Jurkat, Clone E6-1 (cell line): Measurements from ENCODE around the gene MYCN.

ENCODE experiments used
- DNase-seq: peaks from one replicate; pipeline ENCODE4 v3.0.0-alpha.2; 2011; ENCODE audit warnings: low read depth, low spot score
- H3K4me3 ChIP-seq: 2 replicates; pipeline ENCODE4 v1.5.1; 2011; ENCODE audit warnings: mild to moderate bottlenecking, low read length, control low read depth, moderate library complexity

The MYCN gene

DNA sequence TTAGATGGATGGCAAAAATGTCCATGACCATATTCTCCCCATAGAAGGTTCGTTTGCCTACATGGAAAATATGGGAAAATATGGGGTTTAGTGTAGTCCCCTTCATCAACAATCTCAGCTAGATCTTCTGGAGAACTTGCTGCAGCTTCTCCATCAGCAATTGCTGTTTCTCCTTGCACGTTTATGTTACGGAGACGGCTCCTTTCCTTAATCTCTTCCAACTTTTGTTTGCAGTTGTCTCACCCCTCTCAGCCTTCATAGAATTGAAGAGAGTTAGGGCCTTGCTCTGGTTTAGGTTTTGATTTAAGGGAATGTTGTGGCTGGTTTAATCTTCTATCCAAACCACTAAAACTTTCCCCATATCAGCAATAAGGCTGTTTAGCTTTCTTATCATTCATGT lies 28.9 kb downstream of the MYCN start:
- DNase-seq, result no peak
- no peak overlapping the region for H3K4me3 ChIP-seq

- no peak overlapping the region for H3K4me3 ChIP-seq
- DNase-seq, result no peak
Observed at GRCh38 chr2:15970701-15971100, 30.4 kb downstream of the MYCN start.

GRCh38 chr2:15971351-15971750 lies 31.0 kb downstream of the MYCN start:
- no peak overlapping the region for H3K4me3 ChIP-seq
- DNase-seq, result no peak

DNA sequence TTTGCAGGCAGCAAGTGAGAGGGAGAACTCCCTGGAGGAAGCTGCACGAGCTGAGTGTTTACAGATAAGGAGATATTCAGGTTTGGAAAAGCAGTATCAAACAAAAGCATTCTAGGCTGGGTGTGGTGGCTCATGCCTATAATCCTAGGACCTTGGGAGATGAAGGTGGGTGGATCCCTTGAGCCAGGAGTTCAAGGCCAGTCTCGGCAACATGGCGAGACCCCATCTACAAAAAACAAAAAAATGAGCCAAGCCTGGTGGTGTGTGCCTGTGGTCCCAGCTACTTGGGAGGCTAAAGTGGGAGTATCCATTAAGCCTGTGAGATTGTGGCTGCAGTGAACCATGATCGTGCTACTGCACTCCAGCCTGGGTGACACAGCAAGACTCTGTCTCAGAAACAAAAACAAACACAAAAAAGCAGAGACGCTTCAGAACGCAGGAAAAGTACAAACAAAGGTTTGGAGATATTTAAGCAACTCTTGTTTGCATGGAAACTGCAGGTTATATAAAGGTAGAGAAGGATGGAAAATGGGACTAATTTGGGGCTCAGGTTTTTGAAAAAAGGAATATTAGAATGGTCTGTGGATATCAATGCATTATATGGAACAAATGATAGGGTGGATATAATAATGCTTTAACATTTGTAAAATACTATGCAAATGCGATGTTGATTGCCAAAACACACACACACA lies 31.6 kb downstream of the MYCN start:
- H3K4me3 ChIP-seq, result no peak overlapping the region
- DNase-seq, result no peak

- H3K4me3 ChIP-seq, result no peak overlapping the region
- peak; percentile 66 for DNase-seq
Observed at GRCh38 chr2:15973481-15974401, 33.4 kb downstream of the MYCN start.

- no peak for DNase-seq
- no peak overlapping the region for H3K4me3 ChIP-seq
Observed at GRCh38 chr2:15974565-15975260, 34.4 kb downstream of the MYCN start.

GRCh38 chr2:15975261-15975600 lies 34.9 kb downstream of the MYCN start:
- no peak for DNase-seq
- H3K4me3 ChIP-seq, result no peak overlapping the region

DNA sequence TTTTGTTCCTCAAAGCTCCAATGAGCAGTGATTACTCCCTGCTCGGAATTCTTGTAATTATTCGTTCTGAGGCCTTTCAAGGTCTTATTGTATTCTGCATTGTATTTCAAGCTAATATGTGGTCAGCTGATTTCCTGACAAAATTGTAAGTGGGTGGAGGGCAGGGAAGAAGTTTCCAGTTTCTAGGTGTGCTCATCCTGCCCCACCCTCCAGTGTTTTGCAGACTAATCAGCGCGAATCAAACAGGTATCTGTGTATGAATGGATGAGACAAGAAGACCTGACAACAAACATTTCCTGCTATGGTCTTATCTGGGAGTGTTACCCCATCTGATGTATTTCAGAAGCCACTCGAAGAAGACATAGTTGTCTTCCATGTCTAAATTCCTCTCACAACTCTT lies 35.3 kb downstream of the MYCN start:
- no peak for DNase-seq
- H3K4me3 ChIP-seq, result no peak overlapping the region

GRCh38 chr2:15976354-15976753 lies 36.0 kb downstream of the MYCN start:
- no peak for DNase-seq

GRCh38 chr2:15979051-15979758 lies 38.9 kb downstream of the MYCN start:
- no peak for DNase-seq
- H3K4me3 ChIP-seq, result no peak overlapping the region

More at GRCh38 chr2:15976354-15976753, 36.0 kb downstream of the MYCN start:
- H3K4me3 ChIP-seq, result no peak overlapping the region

DNA sequence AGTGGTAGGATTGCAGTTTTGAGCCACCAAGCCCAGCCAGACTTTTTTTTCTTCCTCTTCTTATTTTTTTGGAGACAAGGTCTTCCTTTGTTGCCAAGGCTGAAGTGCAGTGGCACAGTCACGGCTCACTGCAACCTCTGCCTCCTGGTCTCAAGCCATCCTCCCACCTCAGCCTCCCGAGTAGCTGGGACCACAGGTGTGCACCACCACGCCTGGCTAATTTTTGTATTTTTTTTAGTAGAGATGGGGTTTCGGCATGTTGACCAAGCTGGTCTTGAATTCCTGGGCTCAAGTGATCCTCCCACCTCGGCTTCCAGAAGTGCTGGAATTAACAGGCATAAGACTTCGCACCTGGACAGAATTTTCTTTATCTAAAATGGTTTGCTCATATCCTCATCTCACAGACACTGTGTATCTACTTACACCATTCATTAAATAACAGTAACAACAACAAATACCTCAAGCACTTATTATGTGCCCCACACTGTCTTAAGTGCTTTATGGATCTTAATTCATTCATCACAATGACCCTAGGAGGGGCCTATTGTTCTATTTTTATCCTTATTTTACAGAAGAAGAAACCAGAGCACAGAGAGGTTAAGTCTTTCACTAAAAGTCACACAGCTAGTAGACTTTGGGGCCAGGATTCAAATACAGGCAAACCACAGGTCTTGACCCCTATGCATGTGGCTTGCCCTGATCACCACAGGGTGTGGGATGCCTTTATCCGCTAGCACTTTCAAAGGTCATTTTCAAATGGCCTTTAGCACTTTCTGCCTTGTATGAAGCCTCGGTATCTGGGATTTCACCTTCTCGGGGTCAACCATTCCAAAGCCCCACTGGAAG lies 39.6 kb downstream of the MYCN start:
- no peak overlapping the region for H3K4me3 ChIP-seq
- no peak for DNase-seq

DNA sequence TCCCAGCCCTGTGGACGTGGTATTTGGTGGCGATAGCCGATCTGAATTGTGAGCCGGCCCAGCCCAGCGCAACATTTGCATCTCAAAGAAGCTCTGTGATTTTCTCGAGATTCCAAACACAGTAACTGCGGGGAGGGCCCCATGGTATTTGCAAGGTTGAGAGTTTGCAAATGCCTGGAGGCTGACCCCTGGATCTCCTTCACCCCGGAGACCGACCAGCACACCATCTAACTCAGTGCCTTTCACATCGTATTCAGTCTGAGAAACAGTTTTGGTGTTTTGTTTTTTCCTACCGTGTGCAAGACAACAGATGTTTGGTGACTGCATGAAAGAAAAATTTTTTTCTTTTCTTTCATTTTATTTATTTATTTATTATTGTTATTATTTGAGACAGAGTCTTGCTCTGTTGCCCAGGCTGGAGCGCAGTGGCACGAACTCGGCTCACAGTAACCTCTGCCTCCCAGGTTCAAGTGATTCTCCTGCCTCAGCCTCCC lies 40.3 kb downstream of the MYCN start:
- H3K4me3 ChIP-seq, result no peak overlapping the region
- DNase-seq, result no peak

DNA sequence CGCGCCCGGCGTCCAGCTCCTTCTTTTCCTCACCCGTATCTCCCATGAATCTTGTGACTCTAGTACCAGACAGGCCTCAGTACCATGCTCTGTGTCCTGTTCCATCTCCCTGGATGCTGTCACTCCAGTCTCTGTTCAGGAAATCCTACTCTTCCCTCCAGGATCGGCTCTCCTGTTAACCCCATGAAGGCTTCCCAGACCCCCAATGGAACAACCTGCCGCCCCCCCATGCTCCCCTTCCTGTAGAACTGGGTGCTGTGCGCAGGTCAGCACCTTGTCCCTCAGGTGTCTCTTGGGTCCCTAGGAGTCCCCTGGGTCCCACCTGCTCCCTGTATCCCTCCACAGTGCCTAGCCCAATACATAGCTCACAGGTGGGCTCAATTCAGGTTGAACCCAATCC lies 41.3 kb downstream of the MYCN start:
- H3K4me3 ChIP-seq, result no peak overlapping the region

DNA sequence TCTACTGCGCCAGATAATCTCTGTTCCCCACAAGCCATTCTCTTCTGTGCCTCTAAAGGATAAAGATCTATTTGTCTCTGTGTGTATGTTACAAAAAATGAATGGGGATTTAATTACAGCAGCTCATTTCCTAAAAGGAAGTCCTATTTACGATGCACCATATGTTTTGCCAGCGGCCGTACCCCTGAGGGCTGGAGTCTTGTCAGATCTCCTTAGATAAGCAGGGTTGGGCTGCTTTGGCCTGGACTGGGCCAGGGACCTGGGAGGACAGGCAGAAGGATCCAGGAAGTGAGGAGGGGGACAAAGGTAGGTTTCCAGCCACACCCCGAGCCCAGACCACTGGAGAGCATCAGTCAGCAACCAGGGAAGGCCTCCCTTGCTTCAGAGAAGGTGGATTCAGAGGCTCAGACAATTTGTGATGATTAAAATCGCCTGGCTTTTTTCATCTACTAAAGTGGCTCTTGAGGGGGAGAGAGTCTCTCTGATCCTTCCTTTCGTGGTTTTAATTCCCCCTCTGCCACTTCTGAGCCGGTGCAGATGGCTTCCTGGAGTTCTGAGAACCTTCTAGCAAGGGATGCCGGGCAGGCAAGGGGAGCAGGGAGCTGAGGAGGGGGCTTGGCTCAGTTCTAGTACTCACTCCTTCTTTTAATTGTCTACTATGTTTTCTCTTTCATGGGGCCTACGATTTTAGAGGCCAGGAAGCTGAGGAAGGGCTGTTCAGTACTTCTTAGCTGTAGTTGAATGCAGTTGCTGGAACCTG lies 42.1 kb downstream of the MYCN start:
- no peak overlapping the region for H3K4me3 ChIP-seq
- peak; percentile 35 for DNase-seq

More for the DNA sequence above, 41.3 kb downstream of the MYCN start:
- DNase-seq, result no peak

DNA sequence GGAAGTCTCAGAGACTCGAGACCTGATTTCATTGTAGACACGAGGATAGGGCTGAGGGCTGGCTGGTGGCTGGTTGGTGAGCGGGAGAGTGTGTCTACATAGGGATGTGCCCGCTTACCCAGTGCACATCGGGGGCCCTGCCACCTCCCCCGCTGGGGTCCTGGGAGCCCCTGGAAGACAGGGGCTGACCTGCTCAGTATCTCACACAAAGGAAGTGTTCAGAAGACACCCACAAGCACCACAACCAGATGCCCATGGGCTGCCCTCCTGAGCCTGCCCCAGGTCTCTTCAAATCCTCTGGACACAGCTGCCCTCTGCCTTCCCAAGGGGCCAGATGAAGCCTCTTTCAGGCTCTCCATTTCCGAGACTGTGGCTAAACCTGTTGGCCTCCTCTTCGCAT lies 43.1 kb downstream of the MYCN start:
- H3K4me3 ChIP-seq, result no peak overlapping the region
- DNase-seq, result no peak

DNA sequence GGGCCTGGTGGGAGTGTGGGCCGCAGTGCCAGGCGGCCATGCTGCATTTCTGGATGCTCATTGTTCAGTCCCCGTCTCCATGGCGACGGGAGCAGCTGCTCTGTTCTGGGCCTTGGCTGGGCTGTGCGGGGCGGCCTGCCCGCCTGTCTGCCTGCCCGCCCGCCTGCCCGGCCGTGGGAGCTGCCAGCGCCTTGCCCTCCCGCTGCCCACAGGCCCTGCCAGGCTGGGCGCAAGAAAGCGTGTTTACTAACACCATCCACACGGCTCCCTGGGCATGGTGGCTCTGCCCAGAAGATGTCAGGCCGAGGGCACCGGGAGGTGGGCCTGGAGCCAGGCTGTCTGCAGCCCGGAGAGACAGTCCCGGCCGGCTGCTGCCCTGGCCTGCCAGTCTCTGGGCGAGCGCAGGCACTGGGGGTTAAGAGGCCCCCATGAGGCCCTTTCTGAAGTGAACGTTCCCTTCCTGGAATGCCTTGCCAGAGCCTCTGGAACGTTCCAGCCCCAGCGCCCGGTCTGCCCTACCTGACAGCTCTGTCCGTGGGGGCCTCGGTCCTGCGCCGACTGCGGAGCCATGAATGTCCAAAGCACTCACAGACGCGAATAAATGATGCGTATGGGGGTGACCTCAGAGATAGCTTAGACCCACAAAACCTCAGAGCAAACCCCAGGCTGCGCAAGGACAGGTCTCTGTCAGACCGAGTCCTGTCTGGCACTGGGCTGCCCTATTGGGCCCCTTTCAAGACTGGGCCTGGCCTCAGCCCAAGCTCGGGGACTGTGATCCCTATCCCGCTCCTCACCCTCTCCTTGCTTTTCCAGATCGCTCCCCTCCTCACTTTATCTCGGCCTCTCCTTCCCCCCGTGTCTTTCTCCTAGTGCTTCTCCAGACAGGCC lies 44.3 kb downstream of the MYCN start:
- no peak overlapping the region for H3K4me3 ChIP-seq
- no peak for DNase-seq

GRCh38 chr2:15985531-15985930 lies 45.2 kb downstream of the MYCN start:
- no peak for DNase-seq
- no peak overlapping the region for H3K4me3 ChIP-seq
